Mesenchymal stem cell (in vitro differentiated cells and primary cell): ENCODE results near the gene MSRB3.

ENCODE experiments used
- DNase-seq: peaks from one replicate; pipeline ENCODE4 v3.0.0-alpha.2; 2013
- H2AFZ ChIP-seq: one replicate; pipeline ENCODE4 v1.6.1; 2013; ENCODE audit warnings: low read depth, mild to moderate bottlenecking, control low read depth, inconsistent platforms, low read length, moderate library complexity
- H2AK5ac ChIP-seq: 2 replicates; pipeline ENCODE4 v1.6.1; 2013; ENCODE audit warnings: low read length, moderate library complexity, mild to moderate bottlenecking, inconsistent platforms; ENCODE audit not compliant: severe bottlenecking
- H2BK120ac ChIP-seq: one replicate; pipeline ENCODE4 v1.6.1; 2013; ENCODE audit warnings: low read depth, mild to moderate bottlenecking, inconsistent platforms, low read length, moderate library complexity
- H2BK12ac ChIP-seq, 2 experiments: one replicate each; pipeline ENCODE4 v1.6.1; 2013; ENCODE audit warnings: inconsistent platforms in 2 of 2, low read length in 2 of 2, mild to moderate bottlenecking in 2 of 2, moderate library complexity in 2 of 2, control low read depth in 1 of 2
- H2BK15ac ChIP-seq: one replicate; pipeline ENCODE4 v1.6.1; 2013; ENCODE audit warnings: mild to moderate bottlenecking, low read depth, inconsistent platforms; ENCODE audit not compliant: poor library complexity, severe bottlenecking
- H2BK5ac ChIP-seq: 2 replicates; pipeline ENCODE4 v1.6.1; 2013; ENCODE audit warnings: low read depth, mild to moderate bottlenecking, low read length, control low read depth, inconsistent platforms; ENCODE audit not compliant: poor library complexity, severe bottlenecking
- H3K14ac ChIP-seq, 2 experiments: one replicate each; pipeline ENCODE4 v1.6.1; 2013; ENCODE audit warnings: inconsistent platforms in 2 of 2, low read length in 2 of 2, control low read depth in 1 of 2, mild to moderate bottlenecking in 1 of 2, moderate library complexity in 1 of 2
- H3K18ac ChIP-seq, 2 experiments: one replicate each; pipeline ENCODE4 v1.6.1; 2013; ENCODE audit warnings: inconsistent platforms in 2 of 2, low read length in 2 of 2, control low read depth in 1 of 2, low read depth in 1 of 2, mild to moderate bottlenecking in 1 of 2
- H3K23ac ChIP-seq, 2 experiments: one replicate each; pipeline ENCODE4 v1.6.1; 2013; ENCODE audit warnings: inconsistent platforms in 2 of 2, low read length in 2 of 2, mild to moderate bottlenecking in 2 of 2, moderate library complexity in 2 of 2, control low read depth in 1 of 2
- H3K27ac ChIP-seq: 2 replicates; pipeline ENCODE4 v1.5.1; 2013; ENCODE audit warnings: mild to moderate bottlenecking, moderate library complexity, low read length, control low read depth, inconsistent platforms; ENCODE audit not compliant: poor library complexity, severe bottlenecking
- H3K27me3 ChIP-seq, 2 experiments: 2 replicates each; pipeline versions ENCODE4 v1.6.1 to v1.7.0; 2013; ENCODE audit warnings: low read length in 2 of 2, mild to moderate bottlenecking in 2 of 2, moderate library complexity in 2 of 2, control low read depth in 1 of 2, inconsistent platforms in 1 of 2; ENCODE audit not compliant: control insufficient read depth in 1 of 2, insufficient read depth in 1 of 2
- H3K36me3 ChIP-seq, 2 experiments: 2 replicates each; pipeline versions ENCODE4 v1.6.1 to v1.7.0; 2013; ENCODE audit warnings: low read length in 2 of 2, control low read depth in 1 of 2, inconsistent platforms in 1 of 2, low read depth in 1 of 2, mild to moderate bottlenecking in 1 of 2; ENCODE audit not compliant: insufficient read depth in 2 of 2, control insufficient read depth in 1 of 2
- H3K4ac ChIP-seq, 2 experiments: one replicate each; pipeline ENCODE4 v1.6.1; 2013; ENCODE audit warnings: inconsistent platforms in 2 of 2, low read length in 2 of 2, mild to moderate bottlenecking in 2 of 2, moderate library complexity in 2 of 2, control low read depth in 1 of 2, low read depth in 1 of 2
- H3K4me1 ChIP-seq: 2 replicates; pipeline ENCODE4 v1.6.1; 2013; ENCODE audit warnings: low read depth, low read length, control low read depth; ENCODE audit not compliant: control insufficient read depth, insufficient read depth
- H3K4me2 ChIP-seq: 2 replicates; pipeline ENCODE4 v1.6.1; 2013; ENCODE audit warnings: low read length, mild to moderate bottlenecking, inconsistent platforms; ENCODE audit not compliant: poor library complexity, severe bottlenecking
- H3K4me3 ChIP-seq, 2 experiments: 2 replicates each; pipeline versions ENCODE4 v1.5.1 to v1.7.0; 2013; ENCODE audit warnings: low read length in 2 of 2, mild to moderate bottlenecking in 2 of 2, control low read depth in 1 of 2, low read depth in 1 of 2; ENCODE audit not compliant: insufficient read depth in 1 of 2
- H3K79me1 ChIP-seq: replicated peaks from 2 replicates; pipeline ENCODE4 v1.6.1; 2013; ENCODE audit warnings: mild to moderate bottlenecking, control low read depth, low read length, inconsistent platforms; ENCODE audit not compliant: poor library complexity, severe bottlenecking
- H3K9ac ChIP-seq: 2 replicates; pipeline ENCODE4 v1.7.0; 2013; ENCODE audit warnings: mild to moderate bottlenecking, low read length, moderate library complexity
- H3K9me3 ChIP-seq: 2 replicates; pipeline ENCODE4 v1.7.0; 2013; ENCODE audit warnings: mild to moderate bottlenecking, low read length; ENCODE audit not compliant: control insufficient read depth
- H4K8ac ChIP-seq: one replicate; pipeline ENCODE4 v1.6.1; 2013; ENCODE audit warnings: inconsistent platforms, mild to moderate bottlenecking, low read length, moderate library complexity
- H4K91ac ChIP-seq: one replicate; pipeline ENCODE4 v1.6.1; 2013; ENCODE audit warnings: mild to moderate bottlenecking, low read length, inconsistent platforms
- WGBS: methylation state at CpG from one replicate; pipeline ENCODE4 v1.1.7; 2013; ENCODE audit warnings: mixed read lengths; 5-methylcytosine and 5-hydroxymethylcytosine counted together

MSRB3 gene

DNA sequence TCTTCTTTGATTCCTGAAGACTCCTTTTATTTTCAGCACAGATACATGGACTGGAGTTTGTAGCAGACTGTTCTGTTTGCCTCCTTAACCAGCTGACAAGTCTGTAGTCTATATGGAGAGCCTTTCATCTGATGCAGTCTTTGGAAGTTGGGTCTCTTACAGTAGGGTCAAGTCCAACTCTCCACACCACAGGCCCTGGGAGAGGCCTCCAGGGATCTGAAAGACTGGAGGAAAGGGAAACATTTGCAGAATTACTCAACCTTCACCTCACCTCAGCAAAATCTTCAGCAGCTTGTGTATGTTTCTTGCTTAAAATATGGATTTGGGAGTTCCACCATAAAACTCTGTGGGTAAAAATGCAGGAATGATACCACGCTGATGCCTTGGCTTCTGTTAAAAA, 188.4 kb downstream of the MSRB3 start:
- no peak overlapping the region for H3K9ac ChIP-seq
- H2BK12ac ChIP-seq: no peak overlapping the region
- no peak overlapping the region for H3K23ac ChIP-seq
- no peaks in the 10 kb centered on the region for H3K79me1 ChIP-seq
- no peak overlapping the region for H2AFZ ChIP-seq
- no peak overlapping the region for H3K14ac ChIP-seq
- H4K8ac ChIP-seq: no peak overlapping the region
- no peak overlapping the region for H2BK15ac ChIP-seq
- no peak overlapping the region for H4K91ac ChIP-seq
- H3K4me3 ChIP-seq: no peak overlapping the region
- H3K27me3 ChIP-seq: no peaks in the 10 kb centered on the region
- WGBS: 100% methylated on average over 1 of the region's 1 CpG
- no peak overlapping the region for H2BK5ac ChIP-seq
- H2BK120ac ChIP-seq: no peak overlapping the region
- H3K4ac ChIP-seq: peak overlapping the region in 1 of 2 experiments; percentile 7
- DNase-seq: no peak
- H3K4me1 ChIP-seq: peaks cover 8% of the 10 kb centered on the region
- peak overlapping the region in 1 of 2 experiments; percentile 14 for H3K18ac ChIP-seq
- H3K27ac ChIP-seq: no peak overlapping the region
- H3K4me2 ChIP-seq: no peak overlapping the region
- H3K9me3 ChIP-seq: no peaks in the 10 kb centered on the region
- no peak overlapping the region for H2AK5ac ChIP-seq
- peaks cover 8 to 10% of the 10 kb centered on the region in 2 experiments for H3K36me3 ChIP-seq

DNA sequence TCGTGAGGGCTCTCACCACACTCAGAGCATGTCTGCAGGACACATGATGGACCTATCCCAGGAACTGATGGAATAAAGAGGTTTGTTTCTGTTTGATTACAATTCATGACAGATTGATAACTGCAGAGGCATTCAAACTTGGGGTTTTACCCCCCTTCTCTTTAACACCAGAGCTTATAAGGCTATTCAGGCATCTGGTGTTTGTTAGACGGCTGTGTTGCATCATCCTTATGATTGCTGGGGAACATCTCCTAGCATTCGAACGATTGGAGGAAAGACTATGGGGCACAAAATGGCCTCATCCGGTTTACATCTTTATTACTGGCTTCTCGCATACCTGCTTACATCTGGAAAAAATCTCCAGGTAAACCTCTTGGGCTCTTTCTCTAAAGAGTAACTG, 191.8 kb downstream of the MSRB3 start:
- no peaks in the 10 kb centered on the region for H3K79me1 ChIP-seq
- H3K4me2 ChIP-seq: no peak overlapping the region
- no peak overlapping the region for H2AFZ ChIP-seq
- no peak overlapping the region for H2BK120ac ChIP-seq
- no peak overlapping the region for H3K27ac ChIP-seq
- H2AK5ac ChIP-seq: peak overlapping the region; percentile 59
- no peaks in the 10 kb centered on the region for H3K27me3 ChIP-seq
- WGBS: 86% methylated on average over 6 of the region's 6 CpGs
- peaks cover 2% of the 10 kb centered on the region for H3K4me1 ChIP-seq
- DNase-seq: no peak
- peak overlapping the region in 1 of 2 experiments; percentile 7 for H3K4me3 ChIP-seq
- H3K36me3 ChIP-seq: peaks cover 0 to 5% of the 10 kb centered on the region in 2 experiments
- peak overlapping the region in 1 of 2 experiments; percentile 49 for H3K18ac ChIP-seq
- no peak overlapping the region for H2BK15ac ChIP-seq
- no peak overlapping the region for H3K14ac ChIP-seq
- no peak overlapping the region for H4K91ac ChIP-seq
- H4K8ac ChIP-seq: no peak overlapping the region
- H3K4ac ChIP-seq: no peak overlapping the region
- H2BK5ac ChIP-seq: no peak overlapping the region
- H3K9ac ChIP-seq: no peak overlapping the region
- no peak overlapping the region for H2BK12ac ChIP-seq
- no peak overlapping the region for H3K23ac ChIP-seq
- H3K9me3 ChIP-seq: no peaks in the 10 kb centered on the region

DNA sequence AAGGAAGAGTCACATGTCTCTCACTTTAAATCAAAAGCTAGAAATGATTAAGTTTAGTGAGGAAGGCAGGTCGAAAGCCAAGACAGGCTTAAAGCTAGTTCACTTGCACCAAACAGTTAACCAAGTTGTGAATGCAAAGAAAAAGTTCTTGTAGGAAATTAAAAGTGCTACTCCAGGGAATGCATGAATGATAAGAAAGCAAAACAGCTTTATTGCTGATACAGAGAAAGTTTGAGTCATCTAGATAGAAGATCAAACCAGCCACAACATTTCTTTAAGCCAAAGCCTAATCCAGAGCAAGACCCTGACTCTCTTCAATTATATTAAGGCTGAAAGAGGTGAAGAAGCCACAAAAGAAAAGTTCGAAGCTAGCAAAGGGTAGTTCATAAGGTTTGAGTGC, 193.6 kb downstream of the MSRB3 start:
- no peak overlapping the region for H3K14ac ChIP-seq
- no peaks in the 10 kb centered on the region for H3K4me1 ChIP-seq
- H3K9ac ChIP-seq: no peak overlapping the region
- H3K4me3 ChIP-seq: no peak overlapping the region
- H3K9me3 ChIP-seq: no peaks in the 10 kb centered on the region
- no peak overlapping the region for H2BK15ac ChIP-seq
- H4K8ac ChIP-seq: no peak overlapping the region
- no peak overlapping the region for H2AFZ ChIP-seq
- no peaks in the 10 kb centered on the region for H3K36me3 ChIP-seq
- no peak for DNase-seq
- no peaks in the 10 kb centered on the region for H3K79me1 ChIP-seq
- H3K4me2 ChIP-seq: no peak overlapping the region
- no peak overlapping the region for H3K18ac ChIP-seq
- H4K91ac ChIP-seq: no peak overlapping the region
- H2BK5ac ChIP-seq: no peak overlapping the region
- H3K23ac ChIP-seq: no peak overlapping the region
- H2AK5ac ChIP-seq: no peak overlapping the region
- WGBS: 97% methylated on average over 1 of the region's 2 CpGs
- H2BK120ac ChIP-seq: no peak overlapping the region
- H3K27ac ChIP-seq: no peak overlapping the region
- no peak overlapping the region for H2BK12ac ChIP-seq
- H3K4ac ChIP-seq: no peak overlapping the region
- H3K27me3 ChIP-seq: no peaks in the 10 kb centered on the region

DNA sequence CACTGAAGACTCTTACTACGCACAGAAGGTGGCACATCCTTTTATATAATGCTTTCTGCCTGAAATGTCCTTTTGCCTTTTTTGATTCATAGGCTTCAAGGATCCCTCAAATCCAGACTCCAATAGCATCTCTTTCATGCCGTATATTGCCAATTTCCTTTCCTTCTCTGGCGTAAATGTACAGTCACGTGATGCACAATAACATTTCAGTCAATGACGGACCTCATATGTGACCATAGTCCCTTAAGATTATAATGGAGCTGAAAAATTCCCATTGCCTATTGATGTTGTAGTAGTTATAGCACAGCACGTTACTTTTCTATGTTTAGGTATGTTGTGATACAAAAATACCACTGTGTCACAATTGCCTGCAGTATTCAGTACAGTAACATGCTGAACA, 196.3 kb downstream of the MSRB3 start:
- H3K9ac ChIP-seq: no peak overlapping the region
- H2AFZ ChIP-seq: no peak overlapping the region
- H4K8ac ChIP-seq: no peak overlapping the region
- WGBS: 97% methylated on average over 6 of the region's 6 CpGs
- no peaks in the 10 kb centered on the region for H3K27me3 ChIP-seq
- H3K23ac ChIP-seq: no peak overlapping the region
- no peak overlapping the region for H2BK5ac ChIP-seq
- H3K9me3 ChIP-seq: no peaks in the 10 kb centered on the region
- no peak overlapping the region for H2BK120ac ChIP-seq
- no peak overlapping the region for H4K91ac ChIP-seq
- no peaks in the 10 kb centered on the region for H3K36me3 ChIP-seq
- H3K4me3 ChIP-seq: no peak overlapping the region
- no peaks in the 10 kb centered on the region for H3K4me1 ChIP-seq
- no peak overlapping the region for H2BK12ac ChIP-seq
- no peak overlapping the region for H3K14ac ChIP-seq
- no peak overlapping the region for H3K18ac ChIP-seq
- H2AK5ac ChIP-seq: no peak overlapping the region
- H3K79me1 ChIP-seq: no peaks in the 10 kb centered on the region
- H2BK15ac ChIP-seq: no peak overlapping the region
- DNase-seq: no peak
- no peak overlapping the region for H3K27ac ChIP-seq
- H3K4ac ChIP-seq: no peak overlapping the region
- H3K4me2 ChIP-seq: no peak overlapping the region
